H9 (cell line): ENCODE data around the gene GREB1L. TPM values are rescaled to one million over a fixed set of nuclear protein-coding genes. Genes with fewer than 3 reads are reported as not detected.

Experiments
- DNase-seq: peaks from one replicate; pipeline ENCODE4 v3.0.0-alpha.2; 2017
- H2AFZ ChIP-seq: one replicate; pipeline ENCODE4 v1.6.1; 2013; ENCODE audit warnings: mild to moderate bottlenecking, low read length, control low read depth, moderate library complexity
- H2AK5ac ChIP-seq: 2 replicates; pipeline ENCODE4 v1.6.1; 2013; ENCODE audit warnings: low read length, control low read depth, mixed read lengths; ENCODE audit not compliant: insufficient read length
- H2BK120ac ChIP-seq: one replicate; pipeline ENCODE4 v1.6.1; 2013; ENCODE audit warnings: low read depth, mild to moderate bottlenecking, low read length, control low read depth, inconsistent platforms; ENCODE audit not compliant: poor library complexity, severe bottlenecking
- H2BK12ac ChIP-seq: 2 replicates; pipeline ENCODE4 v1.6.1; 2013; ENCODE audit warnings: low read length, control low read depth, mixed read lengths, low read depth; ENCODE audit not compliant: insufficient read length
- H2BK15ac ChIP-seq: 2 replicates; pipeline ENCODE4 v1.6.1; 2013; ENCODE audit warnings: low read depth, low read length, control low read depth
- H2BK20ac ChIP-seq: one replicate; pipeline ENCODE4 v1.6.1; 2013; ENCODE audit warnings: low read depth, mild to moderate bottlenecking, low read length, control low read depth, inconsistent platforms; ENCODE audit not compliant: poor library complexity, severe bottlenecking
- H2BK5ac ChIP-seq: 2 replicates; pipeline ENCODE4 v1.6.1; 2013; ENCODE audit warnings: low read length, control low read depth, mixed read lengths; ENCODE audit not compliant: insufficient read length
- H3K14ac ChIP-seq: 2 replicates; pipeline ENCODE4 v1.6.1; 2013; ENCODE audit warnings: low read length, control low read depth; ENCODE audit not compliant: insufficient read depth
- H3K18ac ChIP-seq: 2 replicates; pipeline ENCODE4 v1.6.1; 2013; ENCODE audit warnings: low read depth, mild to moderate bottlenecking, mixed read lengths, low read length, control low read depth; ENCODE audit not compliant: insufficient read length
- H3K23ac ChIP-seq: 2 replicates; pipeline ENCODE4 v1.6.1; 2013; ENCODE audit warnings: low read length, control low read depth, mixed read lengths, low read depth; ENCODE audit not compliant: insufficient read length
- H3K23me2 ChIP-seq: 2 replicates; pipeline ENCODE4 v1.6.1; 2013; ENCODE audit warnings: low read depth, mild to moderate bottlenecking, mixed read lengths, low read length, control low read depth; ENCODE audit not compliant: insufficient read length, poor library complexity, severe bottlenecking
- H3K27ac ChIP-seq: 2 replicates; pipeline ENCODE4 v1.5.1; 2013; ENCODE audit warnings: low read length, control low read depth, mixed read lengths, low read depth; ENCODE audit not compliant: insufficient read length
- H3K27me3 ChIP-seq: 2 replicates; pipeline ENCODE4 v1.6.1; 2013; ENCODE audit warnings: low read length, control low read depth, inconsistent platforms; ENCODE audit not compliant: insufficient read depth
- H3K4ac ChIP-seq: 2 replicates; pipeline ENCODE4 v1.6.1; 2013; ENCODE audit warnings: low read depth, mild to moderate bottlenecking, control low read depth, inconsistent platforms, low read length, moderate library complexity
- H3K4me1 ChIP-seq: 2 replicates; pipeline ENCODE4 v1.6.1; 2013; ENCODE audit warnings: low read length, control low read depth, inconsistent platforms; ENCODE audit not compliant: insufficient read depth
- H3K4me2 ChIP-seq: 2 replicates; pipeline ENCODE4 v1.6.1; 2013; ENCODE audit warnings: low read length, control low read depth, mixed read lengths; ENCODE audit not compliant: insufficient read length, insufficient read depth
- H3K56ac ChIP-seq: 2 replicates; pipeline ENCODE4 v1.6.1; 2013; ENCODE audit warnings: low read depth, mild to moderate bottlenecking, mixed read lengths, low read length, control low read depth; ENCODE audit not compliant: insufficient read length
- H3K79me1 ChIP-seq: 2 replicates; pipeline ENCODE4 v1.6.1; 2013; ENCODE audit warnings: low read depth, mild to moderate bottlenecking, moderate library complexity, low read length, control low read depth, inconsistent platforms; ENCODE audit not compliant: insufficient read depth, poor library complexity, severe bottlenecking
- H3K79me2 ChIP-seq: 2 replicates; pipeline ENCODE4 v1.6.1; 2013; ENCODE audit warnings: low read length, control low read depth, inconsistent platforms; ENCODE audit not compliant: insufficient read depth
- H3K9ac ChIP-seq: 2 replicates; pipeline ENCODE4 v1.6.1; 2013; ENCODE audit warnings: low read length, control low read depth, mixed read lengths; ENCODE audit not compliant: insufficient read length; ENCODE audit errors: extremely low read depth
- H3K9me3 ChIP-seq: one replicate; pipeline ENCODE4 v1.6.1; 2013; ENCODE audit warnings: low read depth, low read length, inconsistent platforms; ENCODE audit not compliant: control insufficient read depth
- H3T11ph ChIP-seq: one replicate; pipeline ENCODE4 v1.6.1; 2013; ENCODE audit warnings: mild to moderate bottlenecking, low read length, control low read depth, inconsistent platforms
- H4K20me1 ChIP-seq: one replicate; pipeline ENCODE4 v1.6.1; 2013; ENCODE audit not compliant: control insufficient read depth, insufficient read length, insufficient read depth
- H4K5ac ChIP-seq: 2 replicates; pipeline ENCODE4 v1.6.1; 2013; ENCODE audit warnings: low read depth, mild to moderate bottlenecking, mixed read lengths, low read length, control low read depth; ENCODE audit not compliant: insufficient read length
- H4K8ac ChIP-seq: replicated peaks from 2 replicates; pipeline ENCODE4 v1.6.1; 2013; ENCODE audit warnings: low read length, control low read depth, mixed read lengths, low read depth; ENCODE audit not compliant: insufficient read length
- H4K91ac ChIP-seq: 2 replicates; pipeline ENCODE4 v1.6.1; 2013; ENCODE audit warnings: low read depth, mild to moderate bottlenecking, moderate library complexity, mixed read lengths, low read length, control low read depth; ENCODE audit not compliant: insufficient read length
- H3K27ac Mint-ChIP-seq, 3 experiments: 2 replicates in 2 of 3; 3 replicates in 1 of 3; pipeline ENCODE4 v1.8.0; 2020 to 2021; ENCODE audit warnings: mixed read lengths in 3 of 3, mild to moderate bottlenecking in 1 of 3, moderate library complexity in 1 of 3
- H3K27me3 Mint-ChIP-seq: 2 replicates; pipeline ENCODE4 v1.8.0; 2021; ENCODE audit warnings: low read depth, mild to moderate bottlenecking, moderate library complexity, mixed read lengths
- H3K36me3 Mint-ChIP-seq, 3 experiments: 2 replicates in 2 of 3; 3 replicates in 1 of 3; pipeline ENCODE4 v1.8.0; 2020 to 2021; ENCODE audit warnings: low read depth in 3 of 3, mixed read lengths in 3 of 3; ENCODE audit not compliant: insufficient read depth in 1 of 3
- H3K4me1 Mint-ChIP-seq, 2 experiments: 2 replicates each; pipeline ENCODE4 v1.8.0; 2020; ENCODE audit warnings: mixed read lengths in 2 of 2
- H3K4me3 Mint-ChIP-seq, 2 experiments: 2 replicates in 1 of 2; 3 replicates in 1 of 2; pipeline ENCODE4 v1.8.0; 2020 to 2021; ENCODE audit warnings: mild to moderate bottlenecking in 2 of 2, mixed read lengths in 2 of 2, moderate library complexity in 1 of 2
- H3K9me3 Mint-ChIP-seq, 2 experiments: 2 replicates in 1 of 2; 3 replicates in 1 of 2; pipeline ENCODE4 v1.8.0; 2020; ENCODE audit warnings: mild to moderate bottlenecking in 2 of 2, mixed read lengths in 2 of 2, moderate library complexity in 1 of 2
- WGBS: extraction: QIAGEN DNeasy Blood & Tissue Kit; methylation state at CpG from one replicate; pipeline ENCODE4 v1.1.7; 2013; ENCODE audit warnings: missing lambda C conversion rate, low lambda C conversion rate, mixed read lengths; ENCODE audit not compliant: insufficient read length; ENCODE audit errors: extremely low coverage; 5-methylcytosine and 5-hydroxymethylcytosine counted together
- total RNA-seq: library from RNA; stranded (reverse); gene quantifications from 2 replicates; pipeline ENCODE4 v1.2.1, GENCODE V29; 2021
- TF ChIP-seq, protein P1 (sequence below): fragments of 200-600 bp; sonication (generic); conservative IDR thresholded peaks from 3 replicates; pipeline ENCODE4 v1.8.0; 2021; ENCODE audit warnings: antibody characterized with exemption, mild to moderate bottlenecking

The GREB1L gene
- total RNA-seq, 1 experiment from 2014 or later, result 2.7 TPM

DNA sequence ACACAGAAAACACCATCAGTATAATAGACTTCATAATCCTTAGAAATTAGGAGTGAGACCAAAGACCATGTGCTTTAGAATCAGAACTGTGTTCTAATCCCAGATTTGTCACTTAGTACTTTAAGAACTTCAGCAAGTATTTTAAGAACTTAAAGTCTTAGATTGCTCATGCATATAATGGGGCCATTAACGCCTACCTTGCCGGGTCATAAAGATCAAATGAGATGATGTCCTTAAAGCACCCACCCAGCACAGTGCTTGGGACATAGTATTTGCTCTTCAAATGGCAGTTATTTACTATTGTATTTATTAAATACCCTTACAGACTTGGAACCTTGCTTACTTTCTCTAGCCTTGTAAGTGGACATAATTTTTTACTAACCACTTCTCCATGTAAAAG lies 156.1 kb downstream of the GREB1L start:
- no peak overlapping the region for H3K56ac ChIP-seq
- H3K27me3 Mint-ChIP-seq, result peaks cover 75% of the 10 kb centered on the region
- no peaks in the 10 kb centered on the region for H3K9me3 ChIP-seq
- no peaks in the 10 kb centered on the region for H3K4me1 ChIP-seq
- no peak overlapping the region for H4K8ac ChIP-seq
- H3K4ac ChIP-seq, result no peak overlapping the region
- no peak overlapping the region for H3K27ac ChIP-seq
- H2BK20ac ChIP-seq, result no peak overlapping the region
- H3K18ac ChIP-seq, result no peak overlapping the region
- no peak overlapping the region for H2AK5ac ChIP-seq
- no peaks in the 10 kb centered on the region for H3K23me2 ChIP-seq
- no peak overlapping the region for H2BK120ac ChIP-seq
- H3K4me1 Mint-ChIP-seq, result no peaks in the 10 kb centered on the region
- H3T11ph ChIP-seq, result no peak overlapping the region
- no peaks in the 10 kb centered on the region for H4K20me1 ChIP-seq
- H3K14ac ChIP-seq, result no peak overlapping the region
- H3K4me2 ChIP-seq, result no peak overlapping the region
- no peak overlapping the region for H2AFZ ChIP-seq
- no peak overlapping the region for H2BK5ac ChIP-seq
- no peak overlapping the region for H3K27ac Mint-ChIP-seq
- H3K79me2 ChIP-seq, result no peaks in the 10 kb centered on the region
- peaks cover 9% of the 10 kb centered on the region; the same call in 1 of the 2 replicates for H3K27me3 ChIP-seq
- no peak for DNase-seq
- H4K91ac ChIP-seq, result no peak overlapping the region
- H3K23ac ChIP-seq, result no peak overlapping the region
- TF ChIP-seq, protein P1, sequence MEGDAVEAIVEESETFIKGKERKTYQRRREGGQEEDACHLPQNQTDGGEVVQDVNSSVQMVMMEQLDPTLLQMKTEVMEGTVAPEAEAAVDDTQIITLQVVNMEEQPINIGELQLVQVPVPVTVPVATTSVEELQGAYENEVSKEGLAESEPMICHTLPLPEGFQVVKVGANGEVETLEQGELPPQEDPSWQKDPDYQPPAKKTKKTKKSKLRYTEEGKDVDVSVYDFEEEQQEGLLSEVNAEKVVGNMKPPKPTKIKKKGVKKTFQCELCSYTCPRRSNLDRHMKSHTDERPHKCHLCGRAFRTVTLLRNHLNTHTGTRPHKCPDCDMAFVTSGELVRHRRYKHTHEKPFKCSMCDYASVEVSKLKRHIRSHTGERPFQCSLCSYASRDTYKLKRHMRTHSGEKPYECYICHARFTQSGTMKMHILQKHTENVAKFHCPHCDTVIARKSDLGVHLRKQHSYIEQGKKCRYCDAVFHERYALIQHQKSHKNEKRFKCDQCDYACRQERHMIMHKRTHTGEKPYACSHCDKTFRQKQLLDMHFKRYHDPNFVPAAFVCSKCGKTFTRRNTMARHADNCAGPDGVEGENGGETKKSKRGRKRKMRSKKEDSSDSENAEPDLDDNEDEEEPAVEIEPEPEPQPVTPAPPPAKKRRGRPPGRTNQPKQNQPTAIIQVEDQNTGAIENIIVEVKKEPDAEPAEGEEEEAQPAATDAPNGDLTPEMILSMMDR, result no peak
- H2BK12ac ChIP-seq, result no peak overlapping the region
- no peaks in the 10 kb centered on the region; a peak in 1 of 7 replicates for H3K36me3 Mint-ChIP-seq
- WGBS, result no CpG with 5 or more reads among the region's 2 CpGs
- H3K9ac ChIP-seq, result no peak overlapping the region
- H3K79me1 ChIP-seq, result no peaks in the 10 kb centered on the region
- no peak overlapping the region for H2BK15ac ChIP-seq
- H3K9me3 Mint-ChIP-seq, result no peaks in the 10 kb centered on the region
- no peak overlapping the region for H3K4me3 Mint-ChIP-seq
- H4K5ac ChIP-seq, result no peak overlapping the region
